Gastroesophageal sphincter (tissue), 4 donors: ENCODE data around the gene MSRB2. TPM values are rescaled to one million over a fixed set of nuclear protein-coding genes. Genes with fewer than 3 reads are reported as not detected.

Experiments
- ATAC-seq: fragments of 150-250 bp; one replicate; pipeline ENCODE4 v1.9.1; 2016; ENCODE audit warnings: mild to moderate bottlenecking, moderate library complexity
- H3K27ac ChIP-seq, 4 donors: fragments of 200-600 bp; sonication (generic) in 3 of 4; 1 replicate in 3 of 4; 2 replicates in 1 of 4; pipeline ENCODE4 v1.5.1; 2016 to 2019
- H3K27me3 ChIP-seq: fragments of 200-600 bp; sonication (generic); one replicate; pipeline ENCODE4 v1.5.1; 2019
- H3K36me3 ChIP-seq, 2 donors: fragments of 200-600 bp; sonication (generic); one replicate each; pipeline ENCODE4 v1.5.1; 2019; ENCODE audit warnings: control low read depth in 1 of 2
- H3K4me1 ChIP-seq, 3 donors: fragments of 200-600 bp; sonication (generic); 1 replicate in 2 of 3; 2 replicates in 1 of 3; pipeline ENCODE4 v1.5.1; 2016 to 2019; ENCODE audit warnings: control low read depth in 2 of 3
- H3K4me3 ChIP-seq, 2 donors: fragments of 200-600 bp; sonication (generic); one replicate each; pipeline ENCODE4 v1.5.1; 2019; ENCODE audit warnings: mild to moderate bottlenecking in 1 of 2, moderate library complexity in 1 of 2
- H3K9me3 ChIP-seq, 3 donors: fragments of 200-600 bp; sonication (generic); one replicate each; pipeline ENCODE4 v1.5.1; 2017 to 2019; ENCODE audit warnings: control low read depth in 2 of 3
- CTCF ChIP-seq, 4 experiments: fragments of 200-600 bp in 2 of 4; fragments of 450-650 bp in 2 of 4; sonication (generic) in 1 of 4; IDR thresholded peaks; one replicate each; pipeline ENCODE4 v1.5.1; 2017 to 2019; ENCODE audit warnings: antibody characterized with exemption in 4 of 4, mild to moderate bottlenecking in 2 of 4, moderate library complexity in 2 of 4
- EP300 ChIP-seq: sonication (generic); formaldehyde crosslinking; IDR thresholded peaks from one replicate; pipeline ENCODE4 v1.6.1; 2017; ENCODE audit warnings: antibody characterized with exemption, mild to moderate bottlenecking
- POLR2A ChIP-seq, 2 donors: fragments of 450-650 bp; IDR thresholded peaks; one replicate each; pipeline ENCODE4 v1.6.1; 2017; ENCODE audit warnings: antibody characterized with exemption in 2 of 2, mild to moderate bottlenecking in 2 of 2, moderate library complexity in 1 of 2
- POLR2AphosphoS5 ChIP-seq: sonication (generic); formaldehyde crosslinking; IDR thresholded peaks from one replicate; pipeline ENCODE4 v1.6.1; 2017; ENCODE audit warnings: antibody characterized with exemption
- WGBS, 2 donors: methylation state at CpG; one replicate each; pipeline ENCODE4 v1.1.5; 2018; ENCODE audit warnings: low coverage in 1 of 2; 5-methylcytosine and 5-hydroxymethylcytosine counted together
- total RNA-seq, 4 donors: library from RNA; depleted of rRNA; stranded (reverse); fragments of >200 nt; gene quantifications; one replicate each; pipeline ENCODE4 v1.1.0, GENCODE V29; 2016

Gene MSRB2
- total RNA-seq, 4 donors from 2014 or later: 37.3 to 54.9 (median 42.8) TPM

DNA sequence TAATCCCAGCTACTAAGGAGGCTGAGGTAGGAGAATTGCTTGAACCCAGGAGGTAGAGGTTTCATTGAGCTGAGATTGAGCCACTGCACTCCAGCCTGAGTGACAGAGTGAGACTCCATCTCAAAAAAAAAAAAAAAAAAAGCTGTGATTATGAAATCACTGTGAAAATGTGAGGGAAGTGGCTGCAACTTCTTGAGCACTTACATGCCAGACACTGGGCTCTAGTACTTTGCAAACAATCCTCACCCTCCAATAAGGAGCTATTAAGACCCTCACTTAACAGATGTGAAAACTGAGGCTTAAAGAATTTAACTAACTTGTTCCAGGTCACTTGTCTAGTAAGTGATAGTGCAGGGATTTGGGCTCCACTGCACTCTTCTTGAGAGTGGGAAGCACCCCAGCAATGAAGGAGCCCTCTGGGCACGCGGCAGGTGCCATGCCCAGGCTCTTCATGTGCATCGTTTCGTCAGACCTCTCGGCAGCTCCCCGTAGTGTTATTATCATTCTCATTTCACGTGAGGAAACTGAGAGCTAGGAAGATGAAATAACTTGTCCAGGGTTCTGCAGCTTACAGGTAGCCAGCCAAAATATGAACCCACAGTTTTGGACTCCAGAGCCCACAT is 19.0 kb downstream of the MSRB2 start:
- H3K4me1 ChIP-seq: no peaks in the 10 kb centered on the region
- no peak for ATAC-seq
- TF ChIP-seq CTCF (IDR thresholded peaks at IDR 0.05): no peak
- no peak for TF ChIP-seq POLR2A (IDR thresholded peaks at IDR 0.05)
- TF ChIP-seq POLR2AphosphoS5: no peak
- TF ChIP-seq EP300: no peak
- no peaks in the 10 kb centered on the region for H3K27me3 ChIP-seq
- H3K9me3 ChIP-seq: no peaks in the 10 kb centered on the region
- no peak overlapping the region for H3K27ac ChIP-seq
- WGBS, 2 donors: 95% methylated on average over 6 of the region's 7 CpGs; no CpG with 5 or more reads in 1 of the 2 donors
- H3K4me3 ChIP-seq: no peak overlapping the region
- peaks cover 0 to 95% of the 10 kb centered on the region in 2 donors for H3K36me3 ChIP-seq

DNA sequence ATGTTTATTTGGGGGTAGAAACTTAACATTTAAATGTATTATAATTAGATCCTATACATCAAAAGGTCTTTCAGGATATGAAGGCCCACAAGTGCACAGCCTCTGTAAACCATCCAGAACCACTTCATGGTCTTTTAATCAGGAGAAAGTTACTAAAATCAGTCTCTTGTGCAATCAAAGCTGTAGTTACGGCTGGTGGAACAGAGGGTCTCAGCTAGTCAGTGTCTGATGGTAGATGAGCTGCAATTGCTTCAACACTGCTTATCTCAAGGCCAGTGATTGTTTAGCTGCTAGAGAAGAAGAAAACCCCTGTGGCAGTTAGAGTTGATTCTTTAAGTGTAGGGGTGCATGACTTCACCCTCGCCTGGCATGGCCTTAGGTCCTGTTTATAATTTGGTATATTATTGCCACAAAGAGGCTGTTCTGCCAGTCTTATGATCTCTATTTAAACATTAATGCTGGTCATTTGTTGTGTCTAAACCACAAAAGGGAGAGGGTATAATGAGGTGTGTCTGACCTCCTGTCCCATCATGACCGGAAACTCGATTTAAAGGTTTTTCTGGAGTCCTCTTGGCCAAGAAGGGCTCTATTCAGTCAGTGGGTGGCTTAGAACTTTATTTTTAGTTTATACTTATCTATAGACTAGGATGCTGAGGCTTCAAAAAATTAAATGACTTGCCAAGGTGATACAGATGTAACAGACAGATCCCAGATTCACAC is 21.3 kb downstream of the MSRB2 start:
- Histone ChIP-seq H3K36me3 (peaks cover 0 to 97% of the 10 kb centered on the region in 2 donors), H3K4me3 (no peak overlapping the region), H3K9me3 (no peaks in the 10 kb centered on the region), H3K4me1 (no peaks in the 10 kb centered on the region), H3K27me3 (no peaks in the 10 kb centered on the region), H3K27ac (no peak overlapping the region)
- no peak for ATAC-seq
- TF ChIP-seq POLR2A (IDR thresholded peaks at IDR 0.05) (no peak), CTCF (IDR thresholded peaks at IDR 0.05) (no peak), EP300 (no peak), POLR2AphosphoS5 (no peak)
- 82 to 85% methylated on average over 4 of the region's 4 CpGs for WGBS, 2 donors

DNA sequence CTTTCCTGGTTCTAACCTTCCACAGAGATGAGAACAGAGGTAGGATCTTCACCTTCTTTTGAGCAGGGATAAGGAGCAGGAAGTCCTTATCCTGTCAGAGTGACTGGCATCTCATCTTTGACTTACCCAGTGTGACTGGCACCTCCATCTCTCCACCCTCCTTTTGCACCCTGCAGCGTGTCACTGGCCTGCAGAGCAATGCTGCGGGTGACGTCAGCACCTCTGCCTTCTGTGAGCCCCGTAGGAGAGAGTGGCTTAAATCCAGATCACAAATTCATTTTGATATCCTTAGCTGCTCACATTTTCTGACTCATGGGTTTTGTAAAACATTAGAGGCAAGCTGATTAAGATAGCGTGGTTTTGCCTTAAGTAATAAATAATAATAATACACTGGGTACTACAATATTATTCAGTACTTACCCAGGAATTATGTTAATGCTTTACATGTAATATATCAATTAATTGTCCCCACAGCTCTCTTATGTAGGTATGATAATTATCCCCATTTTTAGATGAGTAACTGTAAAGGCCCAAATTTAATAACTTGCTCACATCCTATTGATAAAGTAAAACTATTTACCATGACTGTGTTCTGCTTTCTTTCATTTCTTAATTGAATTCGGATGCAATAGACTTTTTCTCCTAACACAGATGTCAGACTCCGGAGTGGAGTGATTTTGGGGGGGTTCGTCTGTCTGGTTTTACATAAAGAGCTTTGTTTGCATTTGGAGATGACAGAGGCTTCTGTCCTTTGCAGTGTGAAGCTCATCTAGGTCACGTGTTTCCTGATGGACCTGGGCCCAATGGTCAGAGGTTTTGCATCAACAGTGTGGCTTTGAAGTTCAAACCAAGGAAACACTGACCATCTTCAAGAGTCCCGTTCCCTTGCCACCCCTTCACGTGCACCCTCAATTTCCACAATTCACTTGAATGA is 24.9 kb downstream of the MSRB2 start:
- TF ChIP-seq POLR2AphosphoS5 (no peak), POLR2A (IDR thresholded peaks at IDR 0.05) (no peak), CTCF (IDR thresholded peaks at IDR 0.05) (no peak), EP300 (no peak)
- no peak for ATAC-seq
- H3K4me3 ChIP-seq: no peak overlapping the region
- no peaks in the 10 kb centered on the region for H3K4me1 ChIP-seq
- 70 to 82% methylated on average over 8 to 11 of the region's 11 CpGs for WGBS, 2 donors
- peaks cover 0 to 66% of the 10 kb centered on the region in 2 donors for H3K36me3 ChIP-seq
- no peaks in the 10 kb centered on the region for H3K27me3 ChIP-seq
- H3K9me3 ChIP-seq: no peaks in the 10 kb centered on the region
- no peak overlapping the region for H3K27ac ChIP-seq

- no peaks in the 10 kb centered on the region for H3K27me3 ChIP-seq
- no peaks in the 10 kb centered on the region for H3K9me3 ChIP-seq
- H3K36me3 ChIP-seq: peaks cover 0 to 59% of the 10 kb centered on the region in 2 donors
- no peak overlapping the region for H3K4me3 ChIP-seq
- no peak for ATAC-seq
- H3K4me1 ChIP-seq: no peaks in the 10 kb centered on the region
- TF ChIP-seq POLR2A (IDR thresholded peaks at IDR 0.05) (no peak), EP300 (no peak), POLR2AphosphoS5 (no peak), CTCF (IDR thresholded peaks at IDR 0.05) (no peak)
- H3K27ac ChIP-seq: no peak overlapping the region
- WGBS, 2 donors: 88 to 100% methylated on average over 1 to 3 of the region's 5 CpGs
These were observed 25.8 kb downstream of the MSRB2 start for GRCh38 chr10:23121135-23121534.
